Measurements from ENCODE around the gene ABHD17B. TPM values are rescaled to one million over a fixed set of nuclear protein-coding genes. Genes with fewer than 3 reads are reported as not detected.

The ABHD17B gene
- total RNA-seq, 2 experiments from 2014 or later: 31.0 to 47.7 TPM

DNA sequence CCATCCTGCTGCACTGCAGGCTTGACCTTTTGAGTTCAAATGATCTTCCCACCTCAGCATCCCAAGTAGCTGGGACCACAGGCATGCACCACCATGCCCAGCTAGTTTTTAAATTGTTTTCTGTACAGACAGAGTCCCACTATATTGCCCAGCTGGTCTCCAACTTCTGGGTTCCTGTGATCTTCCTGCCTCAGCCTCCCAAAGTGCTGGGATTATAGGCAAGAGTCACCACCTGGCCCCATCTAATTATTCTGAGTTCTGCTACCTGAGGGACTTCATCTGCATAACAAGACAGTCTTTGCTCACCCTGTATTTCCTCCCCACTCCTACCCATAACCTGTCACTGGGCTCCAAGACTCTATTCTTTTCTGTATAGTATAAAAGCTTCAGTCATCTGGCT lies 88.1 kb downstream of the ABHD17B start:
- Histone ChIP-seq H3K9me3 (ENCODE audit: low read length) (no peaks in the 10 kb centered on the region), H3K4me3 (ENCODE audit: low read depth, low read length, poor library complexity, severe bottlenecking) (no peak overlapping the region), H3K36me3 (ENCODE audit: insufficient read depth, low read length) (no peaks in the 10 kb centered on the region), H3K27ac (ENCODE audit: low read depth, low read length, poor library complexity, severe bottlenecking) (no peak overlapping the region), H3K4me1 (ENCODE audit: insufficient read depth, low read length, poor library complexity, severe bottlenecking) (no peaks in the 10 kb centered on the region), H3K4me2 (ENCODE audit: low read length) (no peak overlapping the region), H4K20me1 (ENCODE audit: insufficient read depth, low read length) (no peaks in the 10 kb centered on the region), H3K9me2 (ENCODE audit: insufficient read depth, low read length) (no peaks in the 10 kb centered on the region), H2AFZ (ENCODE audit: low read length) (no peak overlapping the region), H3K79me2 (ENCODE audit: insufficient read depth, low read depth, low read length) (no peaks in the 10 kb centered on the region)
- BruUV-seq (replicated peaks): no TSS peak
- intact Hi-C loops (cut with micrococcal nuclease; ENCODE audit: unreplicated experiment): no loop called here
- DNase-seq (ENCODE audit: low spot score): no peak
- POLR2A ChIA-PET: interaction anchor here (0.7 to 1.3 kb wide), 3 partner anchors 9 to 114 kb away, joined by 3 read pairs; no protein-coding TSS in a partner anchor
- TF ChIP-seq, protein P1, sequence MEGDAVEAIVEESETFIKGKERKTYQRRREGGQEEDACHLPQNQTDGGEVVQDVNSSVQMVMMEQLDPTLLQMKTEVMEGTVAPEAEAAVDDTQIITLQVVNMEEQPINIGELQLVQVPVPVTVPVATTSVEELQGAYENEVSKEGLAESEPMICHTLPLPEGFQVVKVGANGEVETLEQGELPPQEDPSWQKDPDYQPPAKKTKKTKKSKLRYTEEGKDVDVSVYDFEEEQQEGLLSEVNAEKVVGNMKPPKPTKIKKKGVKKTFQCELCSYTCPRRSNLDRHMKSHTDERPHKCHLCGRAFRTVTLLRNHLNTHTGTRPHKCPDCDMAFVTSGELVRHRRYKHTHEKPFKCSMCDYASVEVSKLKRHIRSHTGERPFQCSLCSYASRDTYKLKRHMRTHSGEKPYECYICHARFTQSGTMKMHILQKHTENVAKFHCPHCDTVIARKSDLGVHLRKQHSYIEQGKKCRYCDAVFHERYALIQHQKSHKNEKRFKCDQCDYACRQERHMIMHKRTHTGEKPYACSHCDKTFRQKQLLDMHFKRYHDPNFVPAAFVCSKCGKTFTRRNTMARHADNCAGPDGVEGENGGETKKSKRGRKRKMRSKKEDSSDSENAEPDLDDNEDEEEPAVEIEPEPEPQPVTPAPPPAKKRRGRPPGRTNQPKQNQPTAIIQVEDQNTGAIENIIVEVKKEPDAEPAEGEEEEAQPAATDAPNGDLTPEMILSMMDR (conservative IDR thresholded peaks at IDR 0.05; ENCODE audit: low read length): no peak
- TF ChIP-seq EZH2phosphoT487 (IDR thresholded peaks at IDR 0.05; ENCODE audit: borderline replicate concordance, low read depth, low read length): no peak
- CTCF ChIA-PET (ENCODE audit: unreplicated experiment): no interaction called here

DNA sequence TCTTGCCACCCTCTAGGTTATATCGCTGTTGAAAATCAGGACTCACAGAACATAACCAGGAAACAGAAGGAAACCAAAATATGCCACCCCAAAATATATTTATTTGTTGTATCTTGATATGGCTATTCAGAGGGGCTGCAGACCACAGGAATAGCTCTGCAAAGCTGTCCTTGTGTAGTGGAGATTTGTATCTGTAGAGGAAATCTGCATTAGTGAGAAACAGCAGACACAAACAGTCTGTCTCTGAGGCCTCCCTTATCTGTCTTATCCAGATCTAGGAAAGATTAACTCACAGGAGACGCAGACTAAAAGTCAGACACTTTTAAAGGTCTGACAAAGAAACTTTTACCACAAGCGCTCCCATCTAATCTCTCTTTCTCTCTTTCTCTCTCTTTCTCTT lies 88.5 kb downstream of the ABHD17B start:
- no peaks in the 10 kb centered on the region for H4K20me1 ChIP-seq (ENCODE audit: insufficient read depth, low read length)
- POLR2A ChIA-PET: interaction anchor here (0.9 to 1.3 kb wide), 2 partner anchors 8 to 114 kb away, joined by 3 read pairs; no protein-coding TSS in a partner anchor
- no peak overlapping the region for H2AFZ ChIP-seq (ENCODE audit: low read length)
- CTCF ChIA-PET (ENCODE audit: unreplicated experiment): no interaction called here
- no peak overlapping the region for H3K27ac ChIP-seq (ENCODE audit: low read depth, low read length, poor library complexity, severe bottlenecking)
- H3K9me2 ChIP-seq (ENCODE audit: insufficient read depth, low read length): no peaks in the 10 kb centered on the region
- no TSS peak for BruUV-seq (replicated peaks)
- H3K4me2 ChIP-seq (ENCODE audit: low read length): no peak overlapping the region
- H3K9me3 ChIP-seq (ENCODE audit: low read length): no peaks in the 10 kb centered on the region
- H3K79me2 ChIP-seq (ENCODE audit: insufficient read depth, low read depth, low read length): no peaks in the 10 kb centered on the region
- no peaks in the 10 kb centered on the region for H3K36me3 ChIP-seq (ENCODE audit: insufficient read depth, low read length)
- intact Hi-C loops (cut with micrococcal nuclease; ENCODE audit: unreplicated experiment): no loop called here
- no peak for TF ChIP-seq EZH2phosphoT487 (IDR thresholded peaks at IDR 0.05; ENCODE audit: borderline replicate concordance, low read depth, low read length)
- TF ChIP-seq, protein P1 (conservative IDR thresholded peaks at IDR 0.05; ENCODE audit: low read length): no peak
- DNase-seq (ENCODE audit: low spot score): no peak
- no peak overlapping the region for H3K4me3 ChIP-seq (ENCODE audit: low read depth, low read length, poor library complexity, severe bottlenecking)
- H3K4me1 ChIP-seq (ENCODE audit: insufficient read depth, low read length, poor library complexity, severe bottlenecking): no peaks in the 10 kb centered on the region

DNA sequence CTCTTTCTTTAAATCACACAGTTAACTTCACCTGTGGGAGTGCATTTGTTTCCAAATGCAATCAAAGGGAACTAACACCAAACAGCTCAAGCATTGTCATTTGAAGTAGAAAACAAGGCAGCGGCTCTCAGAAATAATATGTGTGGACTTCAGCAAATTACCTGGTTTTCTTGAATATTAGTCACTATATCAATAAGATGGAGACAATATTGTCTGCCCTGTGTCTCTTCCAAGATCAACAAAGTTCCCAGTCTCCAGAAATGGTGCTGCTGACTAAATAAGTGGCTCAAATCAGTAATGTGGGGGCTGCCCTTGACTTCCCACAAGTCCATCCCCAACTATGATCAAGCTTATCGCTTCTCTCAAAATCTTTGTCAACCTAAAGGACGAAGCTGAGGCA lies 89.6 kb downstream of the ABHD17B start:
- BruUV-seq (replicated peaks): no TSS peak
- no peak for DNase-seq (ENCODE audit: low spot score)
- intact Hi-C loops (cut with micrococcal nuclease; ENCODE audit: unreplicated experiment): no loop called here

More for the DNA sequence above, 89.6 kb downstream of the ABHD17B start:
- no peak overlapping the region for H2AFZ ChIP-seq (ENCODE audit: low read length)
- no peaks in the 10 kb centered on the region for H3K36me3 ChIP-seq (ENCODE audit: insufficient read depth, low read length)
- H3K4me3 ChIP-seq (ENCODE audit: low read depth, low read length, poor library complexity, severe bottlenecking): no peak overlapping the region
- ChIA-PET CTCF (ENCODE audit: unreplicated experiment) (no interaction called here), POLR2A (interaction anchor here (0.5 to 0.6 kb wide), 2 partner anchors 20 to 29 kb away, joined by 4 to 5 read pairs; no protein-coding TSS in a partner anchor)
- no peaks in the 10 kb centered on the region for H3K9me2 ChIP-seq (ENCODE audit: insufficient read depth, low read length)
- TF ChIP-seq, protein P1 (conservative IDR thresholded peaks at IDR 0.05; ENCODE audit: low read length): no peak
- TF ChIP-seq EZH2phosphoT487 (IDR thresholded peaks at IDR 0.05; ENCODE audit: borderline replicate concordance, low read depth, low read length): no peak
- H3K79me2 ChIP-seq (ENCODE audit: insufficient read depth, low read depth, low read length): no peaks in the 10 kb centered on the region
- no peaks in the 10 kb centered on the region for H3K9me3 ChIP-seq (ENCODE audit: low read length)
- H4K20me1 ChIP-seq (ENCODE audit: insufficient read depth, low read length): no peaks in the 10 kb centered on the region
- no peak overlapping the region for H3K27ac ChIP-seq (ENCODE audit: low read depth, low read length, poor library complexity, severe bottlenecking)
- H3K4me1 ChIP-seq (ENCODE audit: insufficient read depth, low read length, poor library complexity, severe bottlenecking): no peaks in the 10 kb centered on the region
- no peak overlapping the region for H3K4me2 ChIP-seq (ENCODE audit: low read length)

Data from OCI-LY7 (cell line).